Fibroblast of skin of left biceps (primary cell): ENCODE measurements around the gene SUCLG2.

Experiments used
- DNase-seq, 2 experiments: peaks; one replicate each; pipeline ENCODE4 v3.0.0-alpha.2; 2013; ENCODE audit warnings: low read depth in 2 of 2

Gene SUCLG2

DNA sequence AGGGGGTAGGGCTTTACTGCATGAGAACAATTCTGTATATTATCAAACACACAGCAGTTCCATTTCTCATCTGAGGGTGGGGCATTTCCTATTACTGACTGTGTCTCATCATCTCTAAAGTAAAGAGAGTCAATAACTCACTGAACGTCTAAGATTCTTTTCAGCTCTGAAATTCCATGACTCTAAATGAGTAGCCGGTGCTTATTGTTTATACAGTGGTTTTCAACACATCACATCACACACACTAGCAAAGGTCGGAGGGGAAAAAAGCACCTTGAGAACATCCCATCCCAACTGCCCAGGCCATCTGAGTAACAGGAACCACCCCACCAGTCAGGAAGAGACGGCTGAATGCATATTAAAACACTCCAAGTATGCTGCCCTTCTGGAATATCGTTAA, 196.0 kb downstream of the SUCLG2 start:
- DNase-seq, result no peak

DNA sequence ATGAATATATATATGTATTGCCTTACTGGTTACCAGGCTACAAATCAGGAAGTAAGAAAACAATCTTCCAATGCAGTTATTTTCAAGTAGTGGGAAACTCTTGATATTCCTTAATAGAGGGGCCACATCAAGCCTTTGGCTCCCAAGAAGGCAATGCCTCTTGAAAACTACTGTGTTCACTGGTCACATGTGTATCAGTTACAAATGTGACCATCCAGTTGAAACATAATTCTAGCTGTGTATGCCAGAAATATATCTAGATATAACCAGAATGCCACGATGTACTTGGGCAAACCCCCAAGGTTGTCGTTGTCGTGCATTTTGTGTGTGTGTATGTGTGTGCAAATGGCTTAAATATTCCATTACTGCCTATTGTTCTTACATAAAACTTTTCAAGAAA, 200.8 kb downstream of the SUCLG2 start:
- no peak for DNase-seq

DNA sequence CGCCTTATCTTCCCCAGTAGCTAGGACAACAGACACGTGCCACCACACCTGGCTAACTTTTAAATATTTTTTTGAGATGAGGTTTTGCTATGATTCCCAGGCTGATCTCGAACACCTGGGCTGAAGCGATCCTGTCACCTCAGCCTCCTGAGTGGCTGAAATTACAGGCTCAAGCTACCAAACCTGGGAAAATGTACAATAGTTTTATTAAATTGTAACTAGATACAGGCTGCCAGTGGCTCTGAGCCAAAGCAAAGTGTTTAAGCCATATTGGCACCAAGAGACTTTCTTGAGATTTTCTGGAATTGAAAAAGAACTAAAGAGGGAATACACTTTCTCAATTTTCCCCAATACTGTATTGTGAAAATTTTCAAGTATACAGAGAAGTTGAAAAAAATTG, 204.3 kb downstream of the SUCLG2 start:
- DNase-seq, result no peak

DNA sequence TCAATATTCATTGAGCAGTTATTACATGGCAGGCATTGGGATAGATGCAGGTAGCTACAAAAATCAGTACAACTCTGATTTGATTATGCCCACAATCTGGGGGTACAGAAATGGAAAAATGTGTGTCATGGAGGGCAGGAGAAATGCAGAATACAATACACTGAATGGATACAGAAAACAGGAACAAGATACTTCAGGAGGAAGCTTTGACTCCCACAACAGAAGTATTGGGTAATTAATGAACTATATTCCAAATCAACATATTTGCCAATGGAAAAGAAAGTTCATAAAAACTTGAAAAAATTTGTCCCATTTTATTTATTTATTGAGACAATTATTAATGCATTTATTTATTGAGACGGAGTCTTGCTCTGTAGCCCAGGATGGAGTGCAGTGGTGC, 207.0 kb downstream of the SUCLG2 start:
- DNase-seq, result no peak

DNA sequence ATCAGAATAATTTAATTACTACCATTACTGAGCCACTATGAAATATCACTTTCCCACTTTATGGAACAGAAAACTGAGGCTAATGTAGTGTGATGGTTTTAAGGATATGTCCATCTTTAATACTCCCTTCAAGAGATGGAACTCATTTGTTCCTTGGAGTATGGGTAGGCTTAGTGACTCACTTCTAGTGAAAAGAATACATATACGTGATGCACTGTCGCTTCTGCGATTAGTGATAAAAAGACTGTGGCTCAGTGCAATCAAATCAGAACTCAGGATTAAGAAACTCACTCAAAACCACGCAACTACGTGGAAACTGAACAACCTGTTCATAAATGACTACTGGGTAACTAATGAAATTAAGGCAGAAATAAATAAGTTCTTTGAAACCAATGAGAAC, 216.6 kb downstream of the SUCLG2 start:
- no peak for DNase-seq

DNA sequence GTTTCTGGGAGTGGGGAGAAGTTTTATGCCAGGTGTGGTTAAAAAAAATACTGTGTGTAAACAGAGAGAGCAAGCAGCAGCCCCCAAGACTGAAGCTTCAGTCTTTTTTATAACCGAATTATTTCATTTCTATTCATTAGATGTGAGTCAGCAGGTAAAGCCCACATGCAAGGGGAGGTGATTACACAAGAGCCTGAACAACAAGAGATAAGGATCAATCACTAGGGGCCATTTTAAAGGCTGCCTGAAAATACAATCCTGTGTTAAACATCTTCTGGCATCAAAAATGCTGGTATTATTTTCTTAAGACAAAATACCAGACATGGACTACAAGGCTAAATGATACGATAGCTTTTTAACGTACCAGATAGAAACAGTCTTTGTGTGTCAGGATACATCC, 217.3 kb downstream of the SUCLG2 start:
- no peak for DNase-seq

DNA sequence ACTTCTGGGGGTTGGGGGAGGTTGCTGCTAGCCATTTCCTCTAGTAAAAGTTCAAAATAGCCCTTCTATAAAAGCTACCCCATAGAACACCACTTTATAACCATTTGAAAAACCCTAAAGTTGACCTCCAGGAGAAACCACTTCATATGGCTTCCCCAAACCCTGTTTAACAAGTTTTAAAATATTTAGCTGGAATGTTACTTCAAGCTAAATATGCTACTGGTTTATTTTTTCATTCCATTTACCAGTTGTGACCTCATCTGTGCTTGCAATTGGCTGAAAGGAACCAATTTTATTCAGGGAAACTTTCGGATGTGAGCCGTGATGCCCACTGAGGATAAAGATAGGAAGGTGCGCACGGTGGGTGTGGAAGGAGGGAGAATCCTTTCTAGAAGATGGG, 221.3 kb downstream of the SUCLG2 start:
- no peak for DNase-seq

DNA sequence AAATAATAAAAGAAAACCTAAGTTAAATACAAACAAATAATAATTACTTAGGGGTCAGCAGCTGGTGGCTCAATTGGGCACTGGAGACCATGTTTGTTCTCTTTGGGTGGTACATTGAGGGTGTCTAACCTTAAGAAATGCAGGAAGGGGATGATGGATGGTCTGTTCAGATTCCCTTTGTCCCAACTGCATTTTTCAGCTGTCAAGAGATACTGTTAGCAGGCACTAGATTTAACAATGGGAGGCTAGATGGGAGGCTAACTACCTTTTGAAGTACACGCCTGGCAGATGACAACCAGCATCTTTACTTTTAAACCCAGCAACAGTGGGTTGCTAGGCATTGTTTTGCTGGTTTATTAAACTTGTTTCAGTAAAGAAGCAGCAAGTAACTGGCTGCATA, 222.5 kb downstream of the SUCLG2 start:
- DNase-seq, result no peak

DNA sequence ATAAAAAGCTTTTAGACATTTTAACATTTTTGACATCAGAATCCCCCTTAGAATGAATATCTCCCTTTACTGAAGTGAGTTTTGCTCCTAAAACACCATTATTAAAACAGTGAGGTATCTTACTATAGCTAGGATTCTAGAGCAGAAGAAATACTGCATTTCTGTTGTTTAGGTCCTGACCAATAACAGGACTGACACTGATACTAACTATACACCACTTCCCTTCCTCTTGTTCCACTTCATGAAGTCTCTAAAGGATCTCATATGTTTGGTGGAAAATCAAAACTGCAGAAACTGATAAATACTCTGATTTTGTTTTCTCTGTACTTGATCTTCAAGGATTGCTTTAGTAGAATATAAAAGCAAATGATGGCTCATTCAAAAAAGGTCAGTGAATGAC, 230.7 kb downstream of the SUCLG2 start:
- no peak for DNase-seq

DNA sequence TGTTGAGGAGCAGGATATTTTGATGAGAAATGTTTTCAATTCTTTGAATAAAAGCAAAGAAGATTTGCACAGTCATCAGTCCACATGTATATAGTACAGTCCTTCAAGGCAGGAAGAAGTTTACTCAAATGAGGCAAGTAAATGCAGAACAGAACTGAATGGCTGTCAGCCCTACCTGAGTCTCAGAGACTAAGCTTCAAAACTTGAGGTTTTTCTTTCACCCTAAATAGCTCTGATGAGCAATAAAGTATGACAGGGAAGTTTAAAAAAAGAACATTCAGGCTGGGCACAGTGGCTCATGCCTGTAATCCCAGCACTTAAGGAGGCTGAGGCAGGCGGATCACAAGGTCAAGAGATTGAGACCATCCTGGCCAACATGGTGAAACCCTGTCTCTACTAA, 232.5 kb downstream of the SUCLG2 start:
- DNase-seq, result no peak

DNA sequence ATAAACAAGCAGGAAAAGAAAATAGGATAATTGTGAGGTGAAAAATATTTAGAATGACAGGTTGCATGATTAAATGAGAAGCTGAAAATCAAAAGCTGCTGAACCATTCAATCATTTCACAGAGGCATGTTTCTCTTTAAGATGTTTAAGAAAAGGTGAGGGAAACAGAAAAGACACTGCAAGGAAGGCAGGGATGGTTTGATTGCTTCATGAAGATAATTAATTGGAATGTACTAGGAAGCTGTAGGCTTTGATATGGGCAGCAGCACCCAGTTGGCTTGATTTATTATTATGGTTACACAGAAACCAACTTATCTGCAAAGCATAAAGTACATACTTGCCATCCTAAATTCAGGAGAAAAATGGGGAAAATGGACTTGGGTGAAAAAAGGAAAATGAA, 234.6 kb downstream of the SUCLG2 start:
- DNase-seq, result no peak

DNA sequence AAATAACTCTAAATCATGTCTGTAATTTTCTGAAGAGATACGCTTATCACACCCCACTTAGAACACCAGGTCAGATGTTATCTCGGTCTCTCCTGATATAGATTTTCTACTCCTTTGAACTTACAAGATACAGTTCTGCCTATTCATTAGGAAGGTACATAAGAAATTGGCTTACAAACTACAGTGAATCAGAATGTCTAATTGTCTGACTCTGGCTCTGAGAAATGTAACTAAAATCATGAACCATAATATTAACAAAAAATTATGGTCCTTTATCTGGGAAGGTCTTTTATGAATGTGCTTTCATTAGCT, 235.2 kb downstream of the SUCLG2 start:
- no peak for DNase-seq

DNA sequence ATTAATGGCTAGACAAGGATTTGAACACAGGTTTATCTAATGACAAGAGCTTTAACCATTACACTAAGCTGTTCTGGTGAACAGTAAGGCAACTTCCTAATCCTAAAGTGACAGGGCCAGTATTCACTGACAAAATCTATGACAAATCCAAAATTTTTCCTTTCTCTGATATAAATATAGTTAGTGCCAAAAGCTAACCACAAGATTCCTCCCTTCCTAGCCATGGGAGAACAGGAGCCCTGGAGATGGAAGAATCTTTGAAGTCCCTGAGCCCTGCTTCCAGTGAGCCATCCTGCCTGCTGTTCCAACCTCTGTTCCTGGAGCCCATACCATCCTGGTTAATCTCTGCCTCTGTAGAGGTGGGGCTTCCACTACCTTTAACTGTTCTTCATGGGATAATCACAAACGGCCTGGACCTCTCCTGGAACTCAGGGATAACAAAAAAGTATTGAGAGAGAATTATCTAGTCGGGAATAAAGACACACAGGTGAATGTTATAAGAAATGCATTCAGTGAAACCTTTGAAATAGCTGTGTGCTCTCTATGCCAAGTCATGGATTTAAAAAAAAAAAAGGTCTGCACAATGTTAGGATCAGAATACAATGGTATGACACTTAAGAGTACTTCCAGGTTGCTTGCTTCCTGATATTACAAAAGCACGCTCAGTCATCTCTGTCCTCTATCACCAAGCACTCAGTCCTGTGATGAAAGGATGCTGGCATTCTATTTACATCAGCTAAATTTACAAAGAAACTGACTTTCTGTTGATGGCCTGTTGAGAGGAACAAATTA, 235.8 kb downstream of the SUCLG2 start:
- no peak for DNase-seq

DNA sequence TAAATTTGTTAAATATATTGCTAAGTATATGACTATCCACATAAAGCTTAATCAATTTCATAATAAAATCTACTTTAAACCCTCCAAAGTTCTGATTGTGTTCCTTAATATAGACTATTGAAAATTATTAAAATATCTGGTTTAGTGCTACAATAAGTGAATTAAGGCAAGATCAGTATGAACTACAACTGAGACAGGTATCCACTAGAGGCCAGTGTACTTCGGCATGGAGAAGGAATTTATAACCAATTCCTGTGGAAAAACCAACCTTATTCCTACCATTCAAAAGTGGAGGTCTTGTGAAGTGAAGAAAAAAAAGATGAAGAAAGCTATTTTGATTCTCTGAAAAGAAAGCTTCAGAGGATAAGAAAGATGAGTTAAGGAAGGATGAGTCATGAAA, 237.7 kb downstream of the SUCLG2 start:
- no peak for DNase-seq

DNA sequence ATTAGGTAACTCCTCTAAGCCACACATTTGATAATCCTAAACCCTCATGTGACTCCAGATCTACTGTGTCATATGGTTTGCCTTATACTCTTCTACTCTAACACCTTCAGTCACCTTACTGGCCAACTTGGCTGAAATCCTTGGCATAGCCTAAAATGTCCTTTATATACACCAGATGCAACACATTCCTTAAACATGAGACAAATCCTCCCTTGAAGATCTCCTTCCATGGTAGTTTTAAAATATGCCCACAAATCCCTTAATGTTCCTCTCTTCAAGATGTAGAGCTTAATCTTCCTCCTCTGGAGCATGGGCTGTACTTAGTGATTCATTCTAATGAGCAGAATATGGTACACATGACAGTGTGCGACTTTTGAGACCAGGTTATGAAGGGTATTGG, 238.9 kb downstream of the SUCLG2 start:
- DNase-seq, result peak; percentile 25 to 28

DNA sequence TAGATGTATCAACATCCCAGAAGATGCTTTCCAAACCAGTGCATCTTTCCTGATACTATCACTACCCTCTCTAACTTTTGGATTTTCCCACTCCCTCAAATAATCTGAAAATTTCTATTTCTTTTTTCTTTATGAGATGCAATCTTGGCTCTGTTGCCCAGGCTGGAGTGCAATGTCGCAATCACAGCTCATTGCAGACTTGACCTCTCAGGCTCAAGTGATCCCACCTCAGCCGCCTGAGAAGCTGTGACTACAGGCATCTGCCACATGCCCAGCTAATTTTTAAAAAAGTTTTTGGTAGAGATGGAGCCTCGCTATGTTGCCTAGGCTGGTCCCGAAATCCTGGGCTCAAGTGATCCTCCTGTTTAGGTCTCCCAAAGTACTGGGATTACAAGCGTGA, 239.7 kb downstream of the SUCLG2 start:
- no peak for DNase-seq

DNA sequence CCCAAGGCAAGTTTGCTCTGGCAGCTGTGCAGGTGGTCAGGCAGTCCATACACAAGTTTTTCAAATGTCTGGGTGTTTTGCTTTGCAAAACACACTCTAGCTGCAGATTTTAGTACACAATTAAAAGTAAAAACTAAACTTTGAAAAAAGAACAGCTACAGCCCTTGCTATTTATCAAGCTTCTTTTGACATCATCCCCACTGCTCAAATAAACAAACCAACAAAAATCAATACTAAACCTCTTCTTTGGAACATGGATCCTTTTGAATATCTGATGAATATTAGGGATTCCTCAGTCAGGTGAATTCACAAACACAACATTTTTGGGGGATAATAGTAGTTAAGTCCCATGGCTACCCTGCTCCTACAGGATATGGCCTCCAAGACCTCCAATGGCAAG, 249.2 kb downstream of the SUCLG2 start:
- DNase-seq, result no peak

DNA sequence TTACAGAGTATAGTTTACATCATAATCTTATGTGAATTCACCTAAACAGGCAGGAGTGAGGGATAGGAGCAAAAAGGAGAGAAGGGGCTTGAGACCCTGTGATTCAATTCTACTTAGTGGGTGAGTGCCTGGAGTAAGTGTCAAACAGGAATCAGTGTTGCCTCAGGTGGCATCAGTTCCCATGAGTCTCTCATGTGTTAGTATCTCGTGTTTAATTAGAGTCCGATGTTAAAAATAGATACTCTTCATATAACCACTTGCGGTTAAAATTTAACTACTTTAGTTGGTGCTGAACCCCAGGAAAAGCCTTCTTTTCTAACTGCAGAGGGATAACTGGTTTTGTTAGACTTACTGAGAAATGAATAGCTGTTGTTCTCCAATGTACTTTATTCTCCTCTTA, 251.5 kb downstream of the SUCLG2 start:
- DNase-seq, result no peak

DNA sequence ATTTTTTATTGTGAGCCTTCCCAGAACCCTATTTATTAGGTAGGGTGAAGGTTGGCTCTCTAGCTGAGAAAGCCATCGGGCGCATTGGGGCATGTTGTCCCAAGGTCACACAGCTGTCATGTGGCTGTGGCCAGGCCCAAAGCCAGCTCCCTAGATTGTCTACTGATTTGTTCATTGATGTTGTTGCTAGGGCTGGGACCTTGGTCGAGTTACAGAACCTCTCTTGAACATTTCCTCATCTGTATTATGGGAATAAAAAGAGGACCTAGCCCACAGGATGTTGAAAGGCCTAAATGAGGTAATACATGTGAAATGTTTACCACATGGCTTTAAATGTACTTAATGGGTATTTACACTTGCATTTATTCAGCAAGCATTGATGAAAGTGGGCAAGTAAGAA, 252.5 kb downstream of the SUCLG2 start:
- DNase-seq, result no peak

DNA sequence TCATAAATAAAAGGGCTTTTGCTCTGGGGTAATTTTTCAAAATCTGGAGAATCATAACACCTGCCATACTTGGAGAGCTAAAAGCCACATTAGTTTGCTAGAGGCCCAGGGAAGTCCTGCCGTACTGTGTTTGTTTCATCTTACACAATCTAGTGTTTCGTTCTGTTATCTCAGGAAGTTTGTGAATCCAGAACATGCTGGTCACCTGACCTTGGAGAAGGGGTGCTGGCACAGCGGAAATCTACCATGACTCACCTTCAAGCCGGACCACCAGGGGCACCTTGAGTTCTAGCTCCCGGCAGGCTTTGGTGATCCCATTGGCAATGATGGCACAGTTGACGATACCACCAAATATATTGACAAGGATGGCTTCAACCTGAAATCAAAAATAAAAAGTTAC, 253.9 kb downstream of the SUCLG2 start:
- DNase-seq, result no peak

DNA sequence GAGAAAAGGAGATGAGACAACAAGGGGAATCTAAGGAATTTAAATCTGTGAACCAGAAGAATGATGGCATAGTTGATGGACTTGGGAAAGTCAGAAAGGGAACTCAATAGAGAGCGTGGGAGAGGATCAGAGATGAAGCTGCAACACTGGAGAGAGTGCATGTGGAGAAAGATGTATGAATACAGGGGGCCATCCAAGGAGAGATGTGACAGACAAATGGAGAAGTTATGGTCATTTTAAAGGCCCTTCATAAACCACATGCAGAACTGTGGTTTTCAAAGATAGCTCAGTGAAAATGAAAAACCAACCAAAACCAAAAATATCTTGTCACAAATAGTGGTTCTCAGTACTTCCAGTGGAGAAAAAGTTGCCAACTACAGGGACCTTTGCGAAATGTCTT, 265.2 kb downstream of the SUCLG2 start:
- no peak for DNase-seq

DNA sequence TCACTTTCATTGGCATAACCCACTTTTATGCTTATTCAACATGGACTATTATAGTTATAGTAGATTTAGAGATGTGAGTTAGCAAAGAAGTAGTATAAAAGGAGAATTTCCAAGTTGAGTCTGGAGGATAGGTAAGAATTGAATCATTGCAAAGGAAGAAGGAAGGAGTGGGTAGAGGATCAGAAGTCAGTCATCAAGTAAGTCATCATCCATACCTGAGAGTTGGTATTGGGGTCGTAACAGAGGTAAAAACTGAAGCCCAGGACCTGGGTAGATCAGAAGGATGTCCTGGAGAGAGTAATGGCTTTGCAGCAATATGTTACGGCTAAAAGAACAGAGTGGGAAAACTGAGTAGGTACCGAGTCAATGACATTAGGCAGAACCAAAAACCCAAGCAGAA, 265.7 kb downstream of the SUCLG2 start:
- no peak for DNase-seq

DNA sequence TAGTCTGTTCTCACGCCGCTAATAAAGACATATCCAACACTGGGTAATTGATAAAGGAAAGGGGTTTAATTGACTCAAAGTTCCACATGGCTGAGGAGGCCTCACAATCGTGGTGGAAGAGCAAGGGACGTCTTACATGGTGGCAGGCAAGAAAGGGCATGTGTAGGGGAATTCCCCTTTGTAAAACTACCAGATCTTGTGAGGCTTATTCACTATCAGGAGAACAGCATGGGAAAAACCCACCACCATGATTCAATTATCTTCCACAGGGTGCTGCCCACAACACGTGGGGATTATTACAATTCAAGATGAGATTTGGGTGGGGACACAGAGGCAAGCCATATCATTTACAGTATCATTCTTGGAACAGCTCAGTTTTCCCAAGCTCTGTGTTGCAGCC, 268.0 kb downstream of the SUCLG2 start:
- no peak for DNase-seq

DNA sequence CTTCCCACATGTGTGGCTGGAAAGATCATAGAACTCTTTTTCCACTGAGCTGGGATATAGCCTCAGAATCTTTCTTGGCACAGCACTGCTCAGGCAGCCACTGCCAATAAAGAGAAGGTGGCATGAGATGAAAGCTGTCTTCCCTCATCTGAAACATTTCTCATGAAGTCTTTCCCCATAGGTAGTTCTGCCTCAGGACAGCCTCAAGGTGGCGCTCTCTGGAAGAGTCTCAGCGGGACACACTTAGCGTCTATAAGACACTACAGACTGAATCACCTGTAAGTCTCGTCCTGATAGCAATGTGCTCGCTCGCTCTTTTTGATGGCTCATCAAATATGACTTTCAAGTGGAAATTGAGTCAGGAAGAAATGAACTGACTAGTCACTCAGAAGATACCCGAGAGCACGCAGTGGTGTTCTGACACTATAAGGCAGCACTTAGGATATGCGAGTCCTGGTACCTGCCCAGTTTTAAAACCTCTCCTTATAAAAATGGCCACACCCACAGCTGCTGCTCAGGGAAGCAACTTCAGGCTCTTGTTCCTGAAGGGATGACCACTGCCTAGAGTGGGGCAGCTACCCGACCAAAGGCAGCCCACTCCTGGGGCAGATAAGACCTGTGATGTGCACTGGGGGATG, 269.5 kb downstream of the SUCLG2 start:
- DNase-seq, result no peak
